Vagina (tissue), 2 donors: ENCODE results near the gene RNF114. TPM values are rescaled to one million over a fixed set of nuclear protein-coding genes. Genes with fewer than 3 reads are reported as not detected.

Source experiments
- DNase-seq, 2 donors: peaks; one replicate each; pipeline ENCODE4 v3.0.0-alpha.2; 2017; ENCODE audit errors: extremely low spot score in 2 of 2
- H3K27ac ChIP-seq: fragments of 200-600 bp; sonication (generic); one replicate; pipeline ENCODE4 v1.5.1; 2019
- H3K27me3 ChIP-seq: fragments of 200-600 bp; sonication (generic); one replicate; pipeline ENCODE4 v1.5.1; 2019
- H3K36me3 ChIP-seq, 2 donors: fragments of 200-600 bp; sonication (generic); one replicate each; pipeline ENCODE4 v1.5.1; 2017 to 2019
- H3K4me1 ChIP-seq: fragments of 200-600 bp; sonication (generic); one replicate; pipeline ENCODE4 v1.5.1; 2019
- H3K4me3 ChIP-seq, 2 donors: fragments of 200-600 bp; sonication (generic); 1 replicate in 1 of 2; 2 replicates in 1 of 2; pipeline ENCODE4 v1.5.1; 2016 to 2019
- H3K9me3 ChIP-seq: fragments of 200-600 bp; sonication (generic); one replicate; pipeline ENCODE4 v1.5.1; 2019
- CTCF ChIP-seq, 3 experiments: fragments of 450-650 bp in 2 of 3; fragments of 200-600 bp in 1 of 3; sonication (generic) in 1 of 3; IDR thresholded peaks; one replicate each; pipeline ENCODE4 v1.5.1; 2017 to 2019; ENCODE audit warnings: antibody characterized with exemption in 3 of 3, mild to moderate bottlenecking in 2 of 3, moderate library complexity in 2 of 3
- POLR2A ChIP-seq, 2 donors: fragments of 450-650 bp; IDR thresholded peaks; one replicate each; pipeline ENCODE4 v1.6.1; 2017; ENCODE audit warnings: antibody characterized with exemption in 2 of 2, mild to moderate bottlenecking in 2 of 2, moderate library complexity in 2 of 2
- POLR2AphosphoS5 ChIP-seq, 2 donors: sonication (generic); formaldehyde crosslinking; IDR thresholded peaks; one replicate each; pipeline ENCODE4 v1.9.0; 2017; ENCODE audit warnings: antibody characterized with exemption in 2 of 2, mild to moderate bottlenecking in 2 of 2, low read depth in 1 of 2; ENCODE audit not compliant: insufficient read depth in 1 of 2
- intact Hi-C: fragments of 100-400 bp; cut with DNase I; formaldehyde crosslinking; loops from one replicate; pipeline ENCODE4 v1.15.1; 2023
- total RNA-seq: library from RNA; depleted of rRNA; stranded (reverse); fragments of >200 nt; gene quantifications from one replicate; pipeline ENCODE4 v1.2.3, GENCODE V29; 2016

The RNF114 gene
- total RNA-seq, 1 donor from 2014 or later = 153 TPM

DNA sequence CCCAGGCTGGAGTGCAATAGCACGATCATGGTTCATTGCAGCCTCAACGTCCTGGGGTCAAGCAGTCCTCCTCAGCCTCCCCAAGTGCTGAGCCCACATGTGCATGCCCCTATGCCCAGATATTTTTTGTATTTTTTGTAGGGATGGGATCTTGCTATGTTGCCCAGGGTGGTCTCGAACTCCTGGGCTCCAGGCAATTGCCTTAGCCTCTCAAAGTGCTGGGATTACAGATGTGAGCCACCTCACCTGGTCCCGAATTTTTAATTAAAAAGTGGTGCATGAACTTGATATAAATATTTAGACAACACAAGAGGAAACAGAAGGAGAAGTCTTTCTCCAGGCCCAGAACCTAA lies 7.1 kb upstream of the RNF114 start:
- Histone ChIP-seq H3K4me1 (no peaks in the 10 kb centered on the region), H3K9me3 (no peaks in the 10 kb centered on the region), H3K27ac (no peak overlapping the region), H3K36me3 (no peaks in the 10 kb centered on the region), H3K27me3 (no peaks in the 10 kb centered on the region), H3K4me3 (no peak overlapping the region)
- TF ChIP-seq POLR2A (IDR thresholded peaks at IDR 0.05) (no peak), POLR2AphosphoS5 (IDR thresholded peaks at IDR 0.05; ENCODE audit: insufficient read depth in 1 of 2, low read depth in 1 of 2) (no peak), CTCF (IDR thresholded peaks at IDR 0.05) (no peak)
- DNase-seq = no peak
- intact Hi-C loops = loop anchor here (10.0 kb wide), 1 partner anchor 304 kb away; no protein-coding TSS in a partner anchor

GRCh38 chr20:49935746-49936152 lies 448 bp upstream of the RNF114 start:
- TF ChIP-seq POLR2A (IDR thresholded peaks at IDR 0.05) (no peak), POLR2AphosphoS5 (IDR thresholded peaks at IDR 0.05; ENCODE audit: insufficient read depth in 1 of 2, low read depth in 1 of 2) (no peak)
- no peaks in the 10 kb centered on the region for H3K27me3 ChIP-seq
- H3K9me3 ChIP-seq = no peaks in the 10 kb centered on the region
- H3K36me3 ChIP-seq = no peaks in the 10 kb centered on the region
- H3K4me1 ChIP-seq = peaks cover 29% of the 10 kb centered on the region
- peak overlapping the region; percentile 73 to 99 for H3K4me3 ChIP-seq
- H3K27ac ChIP-seq = peak overlapping the region; percentile 96
- no peak for DNase-seq
- intact Hi-C loops = no loop called here

GRCh38 chr20:49937027-49937929 lies 1.1 kb downstream of the RNF114 start:
- H3K4me1 ChIP-seq = peaks cover 31% of the 10 kb centered on the region
- intact Hi-C loops = no loop called here
- TF ChIP-seq POLR2AphosphoS5 (IDR thresholded peaks at IDR 0.05; ENCODE audit: insufficient read depth in 1 of 2, low read depth in 1 of 2) = no peak
- no peak for TF ChIP-seq POLR2A (IDR thresholded peaks at IDR 0.05)
- TF ChIP-seq CTCF (IDR thresholded peaks at IDR 0.05) = no peak

GRCh38 chr20:49938173-49939163 lies 2.3 kb downstream of the RNF114 start:
- intact Hi-C loops = no loop called here
- Histone ChIP-seq H3K27me3 (no peaks in the 10 kb centered on the region), H3K4me3 (peak overlapping the region in 1 of 2 donors; percentile 99), H3K27ac (no peak overlapping the region), H3K9me3 (no peaks in the 10 kb centered on the region), H3K36me3 (peaks cover 0 to 11% of the 10 kb centered on the region in 2 donors), H3K4me1 (peaks cover 35% of the 10 kb centered on the region)
- no peak for TF ChIP-seq POLR2AphosphoS5 (IDR thresholded peaks at IDR 0.05; ENCODE audit: insufficient read depth in 1 of 2, low read depth in 1 of 2)
- no peak for TF ChIP-seq POLR2A (IDR thresholded peaks at IDR 0.05)
- no peak for TF ChIP-seq CTCF (IDR thresholded peaks at IDR 0.05)
- DNase-seq = no peak

More at GRCh38 chr20:49937027-49937929, 1.1 kb downstream of the RNF114 start:
- Histone ChIP-seq H3K4me3 (peak overlapping the region; percentile 73 to 99), H3K27me3 (no peaks in the 10 kb centered on the region), H3K27ac (peak overlapping the region; percentile 96), H3K9me3 (no peaks in the 10 kb centered on the region), H3K36me3 (peaks cover 0 to 9% of the 10 kb centered on the region in 2 donors)
- no peak for DNase-seq

DNA sequence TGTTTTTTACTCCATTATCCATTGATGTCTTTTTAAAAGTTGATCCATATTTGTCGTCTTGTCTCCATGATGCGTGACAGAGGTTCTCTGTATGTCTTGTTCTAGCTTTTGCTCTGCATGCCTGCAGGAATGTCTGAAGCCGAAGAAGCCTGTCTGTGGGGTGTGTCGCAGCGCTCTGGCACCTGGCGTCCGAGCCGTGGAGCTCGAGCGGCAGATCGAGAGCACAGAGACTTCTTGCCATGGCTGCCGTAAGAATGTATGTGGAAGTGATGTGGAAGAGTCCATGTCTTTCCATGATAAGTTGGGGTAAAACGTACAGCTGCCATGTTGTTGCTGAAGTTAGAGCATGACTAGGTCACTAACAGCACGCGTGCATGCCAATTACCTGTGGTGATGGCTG lies 5.3 kb downstream of the RNF114 start:
- H3K4me1 ChIP-seq = peaks cover 35% of the 10 kb centered on the region
- H3K36me3 ChIP-seq = peaks cover 0 to 36% of the 10 kb centered on the region in 2 donors
- no peak overlapping the region for H3K27ac ChIP-seq
- no peak overlapping the region for H3K4me3 ChIP-seq
- H3K9me3 ChIP-seq = no peaks in the 10 kb centered on the region
- intact Hi-C loops = no loop called here
- TF ChIP-seq CTCF (IDR thresholded peaks at IDR 0.05) (no peak), POLR2A (IDR thresholded peaks at IDR 0.05) (no peak), POLR2AphosphoS5 (IDR thresholded peaks at IDR 0.05; ENCODE audit: insufficient read depth in 1 of 2, low read depth in 1 of 2) (no peak)
- no peaks in the 10 kb centered on the region for H3K27me3 ChIP-seq
- no peak for DNase-seq
